Spleen (tissue), 7 donors: ENCODE data around the gene BTBD2.

Experiments
- POLR2AphosphoS5 ChIP-seq, 3 donors: sonication (generic); formaldehyde crosslinking; IDR thresholded peaks; one replicate each; pipeline ENCODE4 v1.5.1; 2017; ENCODE audit warnings: antibody characterized with exemption in 3 of 3
- TF ChIP-seq, protein P1 (sequence below), 11 experiments: fragments of 200-600 bp in 7 of 11; fragments of 450-650 bp in 4 of 11; sonication (generic) in 4 of 11; IDR thresholded peaks in 8 of 11; conservative IDR thresholded peaks in 3 of 11; 1 replicate in 7 of 11; 2 replicates in 4 of 11; pipeline versions ENCODE4 v1.4.0 to v1.8.0; 2016 to 2021; ENCODE audit warnings: antibody characterized with exemption in 11 of 11, inconsistent platforms in 4 of 11, mild to moderate bottlenecking in 1 of 11
- donor health status: DM: no; HTN: no; CAD: no; lungs with moderate emphysema.
- donor health status: DM: no; HTN: no; CAD: no.
- donor health status: DM: no; HTN: no; CAD: no.

DNA sequence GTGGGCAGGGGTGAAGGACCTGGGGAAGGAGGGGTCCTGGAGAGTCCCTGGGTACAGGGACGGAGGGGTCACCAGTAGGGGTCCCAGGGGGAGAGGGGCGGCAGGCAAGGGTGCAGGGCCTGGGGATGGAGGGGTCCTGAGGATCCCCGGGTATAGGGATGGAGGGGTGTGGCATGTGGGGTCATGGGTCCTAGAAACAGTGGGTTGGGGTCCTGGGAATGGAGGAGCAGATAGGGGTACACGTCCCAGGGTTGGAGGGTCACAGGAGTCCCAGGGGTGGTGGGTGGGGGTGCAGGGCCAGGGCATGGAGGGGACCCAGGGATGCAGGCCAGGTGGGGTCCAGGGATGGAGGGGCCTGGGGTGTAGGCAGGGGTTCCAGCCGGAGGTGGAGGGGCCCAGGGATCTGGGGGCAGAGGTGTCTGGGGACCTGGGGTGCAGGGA, 1.4 kb downstream of the BTBD2 start:
- TF ChIP-seq, protein P1, sequence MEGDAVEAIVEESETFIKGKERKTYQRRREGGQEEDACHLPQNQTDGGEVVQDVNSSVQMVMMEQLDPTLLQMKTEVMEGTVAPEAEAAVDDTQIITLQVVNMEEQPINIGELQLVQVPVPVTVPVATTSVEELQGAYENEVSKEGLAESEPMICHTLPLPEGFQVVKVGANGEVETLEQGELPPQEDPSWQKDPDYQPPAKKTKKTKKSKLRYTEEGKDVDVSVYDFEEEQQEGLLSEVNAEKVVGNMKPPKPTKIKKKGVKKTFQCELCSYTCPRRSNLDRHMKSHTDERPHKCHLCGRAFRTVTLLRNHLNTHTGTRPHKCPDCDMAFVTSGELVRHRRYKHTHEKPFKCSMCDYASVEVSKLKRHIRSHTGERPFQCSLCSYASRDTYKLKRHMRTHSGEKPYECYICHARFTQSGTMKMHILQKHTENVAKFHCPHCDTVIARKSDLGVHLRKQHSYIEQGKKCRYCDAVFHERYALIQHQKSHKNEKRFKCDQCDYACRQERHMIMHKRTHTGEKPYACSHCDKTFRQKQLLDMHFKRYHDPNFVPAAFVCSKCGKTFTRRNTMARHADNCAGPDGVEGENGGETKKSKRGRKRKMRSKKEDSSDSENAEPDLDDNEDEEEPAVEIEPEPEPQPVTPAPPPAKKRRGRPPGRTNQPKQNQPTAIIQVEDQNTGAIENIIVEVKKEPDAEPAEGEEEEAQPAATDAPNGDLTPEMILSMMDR (IDR thresholded peaks at IDR 0.05 in 8 of 11, conservative IDR thresholded peaks at IDR 0.05 in 3 of 11), result no peak
- TF ChIP-seq POLR2AphosphoS5 (IDR thresholded peaks at IDR 0.05), result no peak
